H1 (cell line): Measurements from ENCODE around the gene VPS54. TPM values are rescaled to one million over a fixed set of nuclear protein-coding genes. Genes with fewer than 3 reads are reported as not detected.

ENCODE experiments used
- CTCF ChIA-PET: fragments of 300-600 bp; sonication (Branson Sonifier 250); formaldehyde crosslinking; loops from one replicate; lab custom pipeline; 2021; ENCODE audit not compliant: partially characterized antibody; lab: Charles Lee
- POLR2A ChIA-PET: fragments of 300-600 bp; sonication (Branson Sonifier 250); formaldehyde crosslinking; loops from one replicate; lab custom pipeline; 2021; ENCODE audit warnings: inconsistent platforms; ENCODE audit not compliant: partially characterized antibody; lab: Charles Lee
- DNase-seq, 2 experiments: peaks; one replicate each; pipeline versions ENCODE4 v3.0.0 to v3.0.0-alpha.2; 2010 to 2022; ENCODE audit warnings: low spot score in 2 of 2, low read depth in 1 of 2, mixed read lengths in 1 of 2
- FAIRE-seq: peaks from 2 replicates; lab custom pipeline; 2011; peaks lifted over from hg19 to GRCh38; lab: Jason Lieb, UNC
- H2AFZ ChIP-seq: 2 replicates; pipeline ENCODE4 v1.8.1; 2012; ENCODE audit warnings: low read length, inconsistent platforms
- H2AK5ac ChIP-seq: 2 replicates; pipeline ENCODE4 v1.6.1; 2013; ENCODE audit warnings: low read depth, low read length
- H2BK120ac ChIP-seq: replicated peaks from 2 replicates; pipeline ENCODE3; 2013; ENCODE audit warnings: low read depth, low read length, inconsistent platforms
- H2BK12ac ChIP-seq: 2 replicates; pipeline ENCODE4 v1.6.1; 2013; ENCODE audit warnings: low read depth, low read length
- H2BK15ac ChIP-seq: 2 replicates; pipeline ENCODE4 v1.6.1; 2013; ENCODE audit warnings: low read length
- H2BK20ac ChIP-seq: 2 replicates; pipeline ENCODE4 v1.6.1; 2013; ENCODE audit warnings: low read length
- H2BK5ac ChIP-seq: 2 replicates; pipeline ENCODE4 v1.6.1; 2013; ENCODE audit warnings: low read depth, low read length
- H3K14ac ChIP-seq: 2 replicates; pipeline ENCODE4 v1.6.1; 2013; ENCODE audit warnings: inconsistent platforms; ENCODE audit not compliant: insufficient read length
- H3K18ac ChIP-seq: 2 replicates; pipeline ENCODE4 v1.6.1; 2013; ENCODE audit warnings: low read length; ENCODE audit errors: extremely low read depth
- H3K23ac ChIP-seq: 2 replicates; pipeline ENCODE4 v1.6.1; 2013; ENCODE audit warnings: inconsistent platforms; ENCODE audit not compliant: insufficient read length
- H3K23me2 ChIP-seq: 2 replicates; pipeline ENCODE4 v1.6.1; 2013; ENCODE audit warnings: low read depth, low read length
- H3K27ac ChIP-seq: 2 replicates; pipeline ENCODE4 v1.6.1; 2011; ENCODE audit warnings: low read depth, low read length, inconsistent platforms
- H3K27me3 ChIP-seq, 4 experiments: replicated peaks in 1 of 4; 1 replicate in 1 of 4; 2 replicates in 3 of 4; pipeline versions ENCODE4 v1.6.1 to v1.8.1; 2011 to 2013; ENCODE audit warnings: low read length in 3 of 4, mild to moderate bottlenecking in 3 of 4, inconsistent platforms in 2 of 4, mixed read lengths in 2 of 4, moderate library complexity in 1 of 4; ENCODE audit not compliant: control insufficient read depth in 3 of 4, insufficient read depth in 3 of 4; ENCODE audit errors: extremely low read depth in 1 of 4
- H3K36me3 ChIP-seq, 4 experiments: 2 replicates each; pipeline versions ENCODE4 v1.6.1 to v1.8.1; 2011 to 2013; ENCODE audit warnings: mild to moderate bottlenecking in 4 of 4, low read length in 3 of 4, moderate library complexity in 2 of 4, control low read depth in 1 of 4, inconsistent platforms in 1 of 4; ENCODE audit not compliant: insufficient read depth in 4 of 4, control insufficient read depth in 2 of 4
- H3K4ac ChIP-seq: replicated peaks from 2 replicates; pipeline ENCODE3; 2013; ENCODE audit warnings: low read length, low read depth, mixed read lengths, inconsistent platforms; ENCODE audit not compliant: insufficient read length
- H3K4me1 ChIP-seq, 4 experiments: replicated peaks in 1 of 4; 1 replicate in 1 of 4; 2 replicates in 3 of 4; pipeline versions ENCODE4 v1.6.1 to v1.8.1; 2011 to 2013; ENCODE audit warnings: low read length in 3 of 4, inconsistent platforms in 2 of 4, mixed read lengths in 1 of 4; ENCODE audit not compliant: insufficient read depth in 4 of 4, control insufficient read depth in 3 of 4
- H3K4me2 ChIP-seq, 2 experiments: 2 replicates each; pipeline versions ENCODE4 v1.6.1 to v1.8.1; 2011 to 2013; ENCODE audit warnings: low read depth in 2 of 2, low read length in 2 of 2, control low read depth in 1 of 2, inconsistent platforms in 1 of 2, mild to moderate bottlenecking in 1 of 2; ENCODE audit not compliant: insufficient read depth in 1 of 2
- H3K4me3 ChIP-seq, 4 experiments: fragments of 200-600, 300-600 bp in 1 of 4; sonication (generic), shearing (Covaris generic), sonication (Bioruptor Twin) in 1 of 4; 2 replicates each; pipeline versions ENCODE4 v1.5.1 to v1.8.1; 2011 to 2016; ENCODE audit warnings: low read length in 4 of 4, low read depth in 3 of 4, control low read depth in 2 of 4, inconsistent platforms in 2 of 4, mild to moderate bottlenecking in 2 of 4, mixed read lengths in 1 of 4, moderate library complexity in 1 of 4; ENCODE audit not compliant: insufficient read depth in 2 of 4; ENCODE audit errors: extremely low read depth in 1 of 4
- H3K56ac ChIP-seq: replicated peaks from 2 replicates; pipeline ENCODE3; 2013; ENCODE audit warnings: low read depth, mild to moderate bottlenecking, mixed read lengths, low read length, inconsistent platforms; ENCODE audit not compliant: insufficient read length
- H3K79me1 ChIP-seq: 2 replicates; pipeline ENCODE4 v1.6.1; 2013; ENCODE audit warnings: low read depth, low read length, control low read depth
- H3K79me2 ChIP-seq, 2 experiments: 2 replicates each; pipeline versions ENCODE4 v1.6.1 to v1.8.1; 2012 to 2013; ENCODE audit warnings: low read length in 2 of 2, mild to moderate bottlenecking in 2 of 2, inconsistent platforms in 1 of 2; ENCODE audit not compliant: insufficient read depth in 2 of 2, control insufficient read depth in 1 of 2
- H3K9ac ChIP-seq, 4 experiments: replicated peaks in 1 of 4; 1 replicate in 1 of 4; 2 replicates in 3 of 4; pipeline versions ENCODE4 v1.6.1 to v1.8.1; 2011 to 2013; ENCODE audit warnings: low read depth in 3 of 4, low read length in 3 of 4, control low read depth in 2 of 4, mild to moderate bottlenecking in 2 of 4, moderate library complexity in 2 of 4, inconsistent platforms in 1 of 4; ENCODE audit errors: extremely low read depth in 1 of 4
- H3K9me3 ChIP-seq, 2 experiments: 2 replicates each; pipeline versions ENCODE4 v1.6.1 to v1.8.1; 2012 to 2013; ENCODE audit warnings: mild to moderate bottlenecking in 2 of 2, moderate library complexity in 2 of 2, control low read depth in 1 of 2, inconsistent platforms in 1 of 2, low read depth in 1 of 2, low read length in 1 of 2, mixed read lengths in 1 of 2; ENCODE audit not compliant: insufficient read depth in 2 of 2
- H4K20me1 ChIP-seq, 2 experiments: replicated peaks in 1 of 2; 2 replicates each; pipeline versions ENCODE3 to v1.8.1; 2011 to 2013; ENCODE audit warnings: inconsistent platforms in 2 of 2, low read length in 2 of 2, mild to moderate bottlenecking in 1 of 2; ENCODE audit not compliant: insufficient read depth in 2 of 2, control insufficient read depth in 1 of 2
- H4K5ac ChIP-seq: 2 replicates; pipeline ENCODE4 v1.6.1; 2013; ENCODE audit warnings: low read length, low read depth, mixed read lengths, inconsistent platforms; ENCODE audit not compliant: insufficient read length
- H4K8ac ChIP-seq: 2 replicates; pipeline ENCODE4 v1.8.0; 2013; ENCODE audit warnings: mild to moderate bottlenecking, moderate library complexity, low read length, inconsistent platforms; ENCODE audit not compliant: insufficient read depth; ENCODE audit errors: extremely low read depth
- H4K91ac ChIP-seq: replicated peaks from 2 replicates; pipeline ENCODE3; 2013; ENCODE audit warnings: low read length, mixed read lengths, inconsistent platforms; ENCODE audit not compliant: insufficient read length
- ATF3 ChIP-seq: IDR thresholded peaks from 2 replicates; pipeline ENCODE4 v1.6.1; 2011; ENCODE audit warnings: low read depth, mild to moderate bottlenecking, low read length; ENCODE audit not compliant: insufficient read depth
- BACH1 ChIP-seq: IDR thresholded peaks from 2 replicates; pipeline ENCODE4 v1.6.1; 2012; ENCODE audit warnings: low read length, improper control_type of control experiment
- CHD2 ChIP-seq: IDR thresholded peaks from 2 replicates; pipeline ENCODE4 v1.6.1; 2012; ENCODE audit warnings: low read length, improper control_type of control experiment
- E2F6 ChIP-seq: IDR thresholded peaks from 2 replicates; pipeline ENCODE4 v1.6.1; 2012; ENCODE audit warnings: inconsistent platforms
- EGR1 ChIP-seq: IDR thresholded peaks from 2 replicates; pipeline ENCODE4 v1.6.1; 2011; ENCODE audit warnings: low read depth, low read length, borderline replicate concordance
- HDAC2 ChIP-seq, 2 experiments: fragments of 300-600 bp in 1 of 2; sonication (generic) in 1 of 2; IDR thresholded peaks; 2 replicates each; pipeline ENCODE4 v1.6.1; 2011 to 2012; ENCODE audit warnings: low read depth in 2 of 2, low read length in 2 of 2, mild to moderate bottlenecking in 2 of 2, moderate library complexity in 2 of 2, borderline replicate concordance in 1 of 2, inconsistent platforms in 1 of 2
- KDM4A ChIP-seq: IDR thresholded peaks from one replicate; pipeline ENCODE4 v1.7.1; 2012; ENCODE audit warnings: low read depth, mild to moderate bottlenecking, moderate library complexity, low read length, inconsistent platforms; ENCODE audit not compliant: severe bottlenecking
- POU5F1 ChIP-seq: IDR thresholded peaks from 2 replicates; pipeline ENCODE4 v1.6.1; 2011; ENCODE audit warnings: low read depth, mild to moderate bottlenecking, low read length, moderate library complexity
- RFX5 ChIP-seq: IDR thresholded peaks from 2 replicates; pipeline ENCODE4 v1.6.1; 2011; ENCODE audit warnings: low read depth, low read length, improper control_type of control experiment, borderline replicate concordance
- RNF2 ChIP-seq: fragments of 200-900, 300-1000 bp; sonication (generic); IDR thresholded peaks from 2 replicates; pipeline ENCODE4 v1.7.1; 2016; ENCODE audit warnings: borderline replicate concordance, low read depth, mild to moderate bottlenecking, antibody characterized with exemption, low read length; ENCODE audit not compliant: poor library complexity, severe bottlenecking; ENCODE audit errors: missing control alignments
- SIRT6 ChIP-seq: IDR thresholded peaks from one replicate; pipeline ENCODE4 v1.7.1; 2012; ENCODE audit warnings: low read length, inconsistent platforms
- SP2 ChIP-seq: IDR thresholded peaks from 2 replicates; pipeline ENCODE4 v1.6.1; 2012; ENCODE audit warnings: mild to moderate bottlenecking, low read length, inconsistent platforms
- TAF1 ChIP-seq: IDR thresholded peaks from 2 replicates; pipeline ENCODE4 v1.6.1; 2011; ENCODE audit warnings: mild to moderate bottlenecking, low read depth, low read length
- WGBS, 2 experiments: shearing (Covaris generic) in 1 of 2; methylation state at CpG; one replicate each; pipeline versions ENCODE4 v1.1.6 to v1.1.7; 2013 to 2015; ENCODE audit warnings: low lambda C conversion rate in 2 of 2, mixed read lengths in 2 of 2, inconsistent platforms in 1 of 2, low coverage in 1 of 2, missing lambda C conversion rate in 1 of 2; ENCODE audit not compliant: insufficient replicate concordance in 2 of 2, insufficient coverage in 1 of 2, insufficient read length in 1 of 2; ENCODE audit errors: extremely low coverage in 1 of 2, missing lambda C conversion rate in 1 of 2; 5-methylcytosine and 5-hydroxymethylcytosine counted together
- polyA plus RNA-seq, 7 experiments: library from polyadenylated mRNA; depleted of rRNA in 3 of 7; stranded (reverse) in 5 of 7; unstranded in 2 of 7; fragments of >200 nt in 5 of 7; fragments of 200-250 nt in 2 of 7; gene quantifications; 1 replicate in 5 of 7; 2 replicates in 1 of 7; 4 replicates in 1 of 7; pipeline versions ENCODE4 v1.2.1 to v1.2.3, GENCODE V29; 2011 to 2013; ENCODE audit warnings: missing spikeins in 2 of 7, mixed read lengths in 2 of 7
- total RNA-seq: library from RNA; stranded (reverse); fragmentation: NEBNext Ultra II Directional; extraction: Animal tissue kit (Norgen Biotek cat#: 25700); gene quantifications from 2 replicates; pipeline ENCODE4 v1.2.1, GENCODE V29; 2021

Gene VPS54
- total and polyA plus RNA-seq, 2 of the 8 experiments (the other 6 are each of a cell fraction or from before 2014, with no cell fraction given) = 3.6 to 13.2 TPM

GRCh38 chr2:63914311-63914710, 104.9 kb downstream of the VPS54 start:
- Histone ChIP-seq H3K79me2 (no peaks in the 10 kb centered on the region), H3K27ac (no peak overlapping the region), H2BK120ac (no peak overlapping the region), H3K56ac (no peak overlapping the region), H3K18ac (no peak overlapping the region), H2AFZ (no peak overlapping the region), H4K91ac (no peak overlapping the region), H3K23ac (no peak overlapping the region), H3K36me3 (peaks cover 0 to 31% (median 2%) of the 10 kb centered on the region in 4 experiments; a peak in 4 of 8 replicates), H2BK20ac (no peak overlapping the region), H2BK5ac (no peak overlapping the region), H4K20me1 (no peaks in the 10 kb centered on the region), H3K23me2 (no peaks in the 10 kb centered on the region), H3K27me3 (no peaks in the 10 kb centered on the region), H3K4me3 (no peak overlapping the region), H3K4me1 (no peaks in the 10 kb centered on the region), H3K4me2 (no peak overlapping the region), H3K9me3 (no peaks in the 10 kb centered on the region), H3K79me1 (no peaks in the 10 kb centered on the region), H2BK15ac (no peak overlapping the region), H2AK5ac (no peak overlapping the region), H3K4ac (no peak overlapping the region), H3K14ac (no peak overlapping the region), H3K9ac (no peak overlapping the region), H2BK12ac (no peak overlapping the region), H4K5ac (no peak overlapping the region), H4K8ac (no peak overlapping the region)
- DNase-seq (no peak), FAIRE-seq (no peak)
- CTCF ChIA-PET = interaction anchor here (0.9 kb wide), 1 partner anchor 369 kb away, joined by 5 read pairs; no protein-coding TSS in a partner anchor
- 96% methylated on average over 1 of the region's 1 CpG; no CpG with 5 or more reads in 1 of the 2 experiments for WGBS, 2 experiments
- POLR2A ChIA-PET = no interaction called here
- TF ChIP-seq SIRT6 (no peak), E2F6 (no peak), CHD2 (no peak), BACH1 (no peak), ATF3 (no peak), POU5F1 (no peak), EGR1 (no peak), RNF2 (no peak), HDAC2 (IDR thresholded peaks at IDR 0.05; ENCODE audit: borderline replicate concordance in 1 of 2, low read depth in 2 of 2, low read length in 2 of 2) (no peak), KDM4A (no peak), RFX5 (no peak), SP2 (no peak), TAF1 (no peak)
